Measurements from ENCODE around the gene BTBD19. TPM values are rescaled to one million over a fixed set of nuclear protein-coding genes. Genes with fewer than 3 reads are reported as not detected.
A peak's percentile ranks its signal among the peaks of the same experiment; 100 is the strongest.

The BTBD19 gene
- 4.2 and 4.7 TPM in 2 replicates for polyA plus RNA-seq (2011; rRNA removed)
- 3.9 and 4.5 TPM in 2 replicates for polyA plus RNA-seq (2012; cell fraction: cytosol; rRNA removed)
- 28.1 and 33.9 TPM in 2 replicates for polyA plus RNA-seq (2012; cell fraction: nucleus; rRNA removed)
- polyA plus RNA-seq (2017; fragmentation: RNase III; extraction: RNeasy Plus Mini Kit Qiagen cat#74134 plus additional on column Dnase treatment) = 4.5 to 8.9 TPM (median 7.4 TPM) in 3 replicates
- polyA minus RNA-seq (2011; rRNA and poly(A)+ RNA removed) = 3.5 and 4.6 TPM in 2 replicates

GRCh38 chr1:44808063-44808937 lies at the start of gene BTBD19:
Gene BTBD19, plus strand, starts transcription at chr1:44808523. Its CDS starts 298 bp downstream, at chr1:44808821.
- peak within 1 kb of the TSS; percentile 81 for H3K4me2 ChIP-seq
- ATAC-seq (peak in 1 of 2 experiments; percentile 37; a peak in 4 of 6 replicates), DNase-seq (ENCODE audit: low read depth in 1 of 2, low spot score in 1 of 2) (peak in 1 of 2 experiments; percentile 65), FAIRE-seq (no peak)
- TF ChIP-seq EHF (CRISPR knock-in tag; IDR thresholded peaks at IDR 0.05) = no peak
- no peak for TF ChIP-seq EP300 (IDR thresholded peaks at IDR 0.05)
- TF ChIP-seq HMGXB4 (CRISPR knock-in tag; IDR thresholded peaks at IDR 0.05; ENCODE audit: borderline replicate concordance) = no peak
- no peak for TF ChIP-seq CBX8 (IDR thresholded peaks at IDR 0.05)
- 0 out of 2 replicates have a peak, but pooled peaks have one; percentile 9 for TF ChIP-seq RARB (CRISPR knock-in tag; IDR thresholded peaks at IDR 0.05)
- no peak for TF ChIP-seq MYC (IDR thresholded peaks at IDR 0.05; ENCODE audit: borderline replicate concordance, low read length)
- TF ChIP-seq ZSCAN20 (CRISPR knock-in tag; IDR thresholded peaks at IDR 0.05) = 0 out of 2 replicates have a peak, but pooled peaks have one; percentile 47
- CTCF ChIA-PET = interaction anchor here (0.7 to 2.4 kb wide), 9 partner anchors 9 to 210 kb away, joined by 3 to 23 read pairs (median 4); partner anchors contain the start of genes PLK3 and RNU5D-1
- POLR2A ChIA-PET = interaction anchor here (1.2 to 3.9 kb wide), 6 partner anchors 8 to 714 kb away, joined by 3 to 57 read pairs (median 9); partner anchors contain the start of genes PLK3, PRDX1, RNU5D-1 and RPS8
- H3K9me3 ChIP-seq = no peaks in the 10 kb centered on the region
- peaks cover 75% of the 10 kb centered on the region for H3K4me1 ChIP-seq
- WGBS (ENCODE audit: missing lambda C conversion rate) = 42% methylated on average over 17 of the region's 23 CpGs
- peak within 1 kb of the TSS; percentile 98 to 99 for H3K27ac ChIP-seq
- H3K4me3 ChIP-seq = peak within 1 kb of the TSS; percentile 31

- ChIA-PET CTCF (interaction anchor here (1.9 kb wide), 1 partner anchor 9 kb away, joined by 5 read pairs; no protein-coding TSS in a partner anchor), POLR2A (no interaction called here)
- Histone ChIP-seq H3K4me1 (no peaks in the 10 kb centered on the region), H3K4me3 (no peak overlapping the region), H3K4me2 (no peak overlapping the region), H3K9me3 (no peaks in the 10 kb centered on the region), H3K27ac (no peak overlapping the region)
- ATAC-seq (no peak), FAIRE-seq (no peak), DNase-seq (ENCODE audit: low read depth in 1 of 2, low spot score in 1 of 2) (no peak)
- WGBS (ENCODE audit: missing lambda C conversion rate) = 88% methylated on average over 6 of the region's 11 CpGs
- TF ChIP-seq SMC3 (IDR thresholded peaks at IDR 0.05) = no peak
- TF ChIP-seq ZFP36 (IDR thresholded peaks at IDR 0.05; ENCODE audit: borderline replicate concordance, partially characterized antibody) = no peak
- no peak for TF ChIP-seq EHF (CRISPR knock-in tag; IDR thresholded peaks at IDR 0.05)
- no peak for TF ChIP-seq RCOR1 (IDR thresholded peaks at IDR 0.05; ENCODE audit: low read depth, low read length)
- no peak for TF ChIP-seq USF2 (IDR thresholded peaks at IDR 0.05)
- TF ChIP-seq EHMT2 (IDR thresholded peaks at IDR 0.05; ENCODE audit: low read depth) = no peak
These were observed 49.2 kb upstream of the BTBD19 start for GRCh38 chr1:44759077-44759476.

GRCh38 chr1:44760876-44761275 lies 47.4 kb upstream of the BTBD19 start:
- WGBS (ENCODE audit: missing lambda C conversion rate) = 86% methylated on average over 3 of the region's 3 CpGs
- FAIRE-seq = no peak
- no peak for DNase-seq (ENCODE audit: low read depth in 1 of 2, low spot score in 1 of 2)
- POLR2A ChIA-PET = no interaction called here
- Histone ChIP-seq H3K4me3 (no peak overlapping the region), H3K4me2 (no peak overlapping the region), H3K4me1 (no peaks in the 10 kb centered on the region), H3K27ac (no peak overlapping the region), H3K9me3 (no peaks in the 10 kb centered on the region)
- ATAC-seq = no peak
- CTCF ChIA-PET = interaction anchor here (1.0 to 1.7 kb wide), 5 partner anchors 12 to 31 kb away, joined by 3 to 6 read pairs (median 4); partner anchors contain the start of gene RNU5D-1
- TF ChIP-seq ZFP36 (IDR thresholded peaks at IDR 0.05; ENCODE audit: borderline replicate concordance, partially characterized antibody) (no peak), SREBF2 (IDR thresholded peaks at IDR 0.05) (no peak), MAX (IDR thresholded peaks at IDR 0.05) (no peak), JUN (IDR thresholded peaks at IDR 0.05) (no peak), KDM1A (IDR thresholded peaks at IDR 0.05; ENCODE audit: low read depth) (no peak), ZNF302 (CRISPR knock-in tag; IDR thresholded peaks at IDR 0.05) (no peak), TFCP2L1 (CRISPR knock-in tag; IDR thresholded peaks at IDR 0.05) (no peak), MAFK (IDR thresholded peaks at IDR 0.05; ENCODE audit: partially characterized antibody) (no peak), BCL3 (IDR thresholded peaks at IDR 0.05) (no peak), RNF2 (IDR thresholded peaks at IDR 0.05; ENCODE audit: borderline replicate concordance, low read depth) (no peak), SMC3 (IDR thresholded peaks at IDR 0.05) (no peak), TP53 (CRISPR knock-in tag; IDR thresholded peaks at IDR 0.05) (no peak), CHD2 (IDR thresholded peaks at IDR 0.05; ENCODE audit: low read length, partially characterized antibody) (no peak), HDAC2 (IDR thresholded peaks at IDR 0.05) (no peak), HOXB13 (CRISPR knock-in tag; IDR thresholded peaks at IDR 0.05; ENCODE audit: low read depth) (no peak), EHMT2 (IDR thresholded peaks at IDR 0.05; ENCODE audit: low read depth) (no peak), FOSB (CRISPR knock-in tag; IDR thresholded peaks at IDR 0.05) (no peak), RARB (CRISPR knock-in tag; IDR thresholded peaks at IDR 0.05) (no peak)
